ENCODE data around the gene OCA2. TPM values are rescaled to one million over a fixed set of nuclear protein-coding genes. Genes with fewer than 3 reads are reported as not detected.

The OCA2 gene
- total and polyA plus RNA-seq, 2 of the 4 experiments (the other 2 are of a cell fraction): under 0.01 to 0.03 TPM

- TF ChIP-seq BHLHE40 (IDR thresholded peaks at IDR 0.05; ENCODE audit: low read depth, low read length) (no peak), CEBPB (IDR thresholded peaks at IDR 0.05; ENCODE audit: low read depth, low read length) (no peak), ELK1 (IDR thresholded peaks at IDR 0.05; ENCODE audit: borderline replicate concordance, low read depth, low read length) (no peak), MXI1 (IDR thresholded peaks at IDR 0.05; ENCODE audit: borderline replicate concordance, low read depth, low read length) (no peak), USF2 (IDR thresholded peaks at IDR 0.05; ENCODE audit: low read depth, low read length) (no peak), POLR2A (IDR thresholded peaks at IDR 0.05; ENCODE audit: low read depth, low read length) (no peak), CTCF (conservative IDR thresholded peaks at IDR 0.05; ENCODE audit: low read depth, low read length) (no peak), MAFK (IDR thresholded peaks at IDR 0.05; ENCODE audit: low read depth, low read length) (no peak), NFE2L2 (IDR thresholded peaks at IDR 0.05; ENCODE audit: low read depth, low read length) (no peak), RFX5 (IDR thresholded peaks at IDR 0.05; ENCODE audit: low read depth, low read length) (no peak), RCOR1 (IDR thresholded peaks at IDR 0.05; ENCODE audit: insufficient replicate concordance, low read length) (no peak)
- H3K56ac ChIP-seq (ENCODE audit: extremely low read depth, insufficient read depth, low read length): no peak overlapping the region
- CTCF ChIA-PET: no interaction called here
Measured at GRCh38 chr15:27993544-27993943, 105.6 kb downstream of the OCA2 start.

More at GRCh38 chr15:27993544-27993943, 105.6 kb downstream of the OCA2 start:
- H3K9me1 ChIP-seq (ENCODE audit: insufficient read depth, low read length): no peaks in the 10 kb centered on the region
- POLR2A ChIA-PET (ENCODE audit: unreplicated experiment): no interaction called here
- no peak overlapping the region for H3K23ac ChIP-seq (ENCODE audit: low read depth, low read length)
- H4K5ac ChIP-seq (ENCODE audit: low read depth, low read length): no peak overlapping the region
- no peaks in the 10 kb centered on the region for H3K4me1 ChIP-seq (ENCODE audit: control insufficient read depth, insufficient read depth, low read length)
- H3K9me3 ChIP-seq (ENCODE audit: control insufficient read depth, insufficient read depth, low read length): peaks cover 27% of the 10 kb centered on the region
- H3K27ac ChIP-seq (ENCODE audit: insufficient read depth, low read length): no peak overlapping the region
- intact Hi-C loops (cut with micrococcal nuclease) (no loop called here), dilution Hi-C loops (cut with HindIII; ENCODE audit: low sequenced_read_pairs, unreplicated experiment) (no loop called here), in situ Hi-C loops (cut with MboI; ENCODE audit: low sequenced_read_pairs) (no loop called here)
- no peak overlapping the region for H3K4ac ChIP-seq (ENCODE audit: low read depth, low read length)
- H2AK9ac ChIP-seq (replicated peaks; ENCODE audit: low read depth, low read length, poor library complexity): no peak overlapping the region
- no peak overlapping the region for H2BK20ac ChIP-seq (ENCODE audit: low read depth, low read length)
- no peak overlapping the region for H2AFZ ChIP-seq (replicated peaks; ENCODE audit: low read length, poor library complexity)
- no peak overlapping the region for H2BK120ac ChIP-seq (ENCODE audit: low read depth, low read length)
- H4K91ac ChIP-seq (ENCODE audit: insufficient read depth, low read depth, low read length): no peak overlapping the region
- WGBS, 2 experiments (ENCODE audit: extremely low coverage in 2 of 2, insufficient read length in 1 of 2): 100% methylated on average over 1 of the region's 10 CpGs; no CpG with 5 or more reads in 1 of the 2 experiments
- no peak overlapping the region for H3K9ac ChIP-seq (ENCODE audit: low read depth, low read length)
- no peaks in the 10 kb centered on the region for H3K27me3 ChIP-seq (ENCODE audit: control insufficient read depth, insufficient read depth, low read length)
- BruUV-seq (replicated peaks): no TSS peak
- H3K36me3 ChIP-seq (ENCODE audit: control insufficient read depth, insufficient read depth, low read length): no peaks in the 10 kb centered on the region
- DNase-seq: no peak
- no peak overlapping the region for H2BK15ac ChIP-seq (ENCODE audit: low read depth, low read length)
- H2AK5ac ChIP-seq (ENCODE audit: low read depth, low read length): no peak overlapping the region
- H4K8ac ChIP-seq (ENCODE audit: low read depth in 2 of 2, low read length in 2 of 2): no peak overlapping the region
- no peak overlapping the region for H2BK5ac ChIP-seq (ENCODE audit: low read depth, low read length, poor library complexity, severe bottlenecking)
- no peak overlapping the region for H3K18ac ChIP-seq (ENCODE audit: low read depth, low read length)
- H4K20me1 ChIP-seq (ENCODE audit: insufficient read depth, low read length): no peaks in the 10 kb centered on the region
- H3K14ac ChIP-seq (replicated peaks; ENCODE audit: low read depth, low read length): no peak overlapping the region
- H3K4me2 ChIP-seq (ENCODE audit: low read depth, low read length): no peak overlapping the region
- H3K4me3 ChIP-seq (ENCODE audit: insufficient read depth, low read depth, low read length): no peak overlapping the region
- no peak for ATAC-seq (ENCODE audit: low read depth)
- no peaks in the 10 kb centered on the region for H3K79me1 ChIP-seq (ENCODE audit: low read depth in 1 of 2, low read length in 2 of 2)

All from IMR-90 (cell line).